Pancreas (tissue), 10 donors: Measurements from ENCODE around the gene TP63. TPM values are rescaled to one million over a fixed set of nuclear protein-coding genes. Genes with fewer than 3 reads are reported as not detected.

Source experiments
- ATAC-seq, 4 donors: fragments of 200-7000 bp; cut with Tn5 transposase; one replicate each; pipeline versions ENCODE4 v1.8.0 to v1.9.1; 2020; ENCODE audit warnings: mild to moderate bottlenecking in 4 of 4, moderate library complexity in 4 of 4
- DNase-seq, 6 donors: peaks; one replicate each; pipeline ENCODE4 v3.0.0-alpha.2; 2020
- FAIRE-seq: peaks from 2 replicates; lab custom pipeline; 2012; peaks lifted over from hg19 to GRCh38; lab: Jason Lieb, UNC
- H3K27ac ChIP-seq, 4 donors: fragments of 200-600 bp; sonication (generic); 1 replicate in 3 of 4; 2 replicates in 1 of 4; pipeline versions ENCODE4 v1.5.0 to v1.8.0; 2020
- H3K27me3 ChIP-seq, 4 donors: fragments of 200-600 bp; one replicate each; pipeline ENCODE4 v1.8.0; 2021
- H3K36me3 ChIP-seq, 3 donors: fragments of 200-600 bp; sonication (generic) in 1 of 3; one replicate each; pipeline versions ENCODE4 v1.5.0 to v1.8.0; 2020 to 2021
- H3K4me1 ChIP-seq, 3 donors: fragments of 200-600 bp; one replicate each; pipeline ENCODE4 v1.8.0; 2021
- H3K4me3 ChIP-seq, 4 donors: fragments of 200-600 bp; sonication (generic) in 2 of 4; one replicate each; pipeline versions ENCODE4 v1.5.0 to v1.8.0; 2020 to 2021
- H3K9me3 ChIP-seq, 4 donors: fragments of 200-600 bp; one replicate each; pipeline ENCODE4 v1.8.0; 2021
- CTCF ChIP-seq, 4 donors: fragments of 200-600 bp; sonication (generic) in 3 of 4; IDR thresholded peaks; one replicate each; pipeline versions ENCODE4 v1.5.0 to v1.8.0; 2021; ENCODE audit warnings: antibody characterized with exemption in 4 of 4
- WGBS, 2 donors: extraction: QIAGEN DNeasy Blood & Tissue Kit; methylation state at CpG; one replicate each; pipeline ENCODE4 v1.1.7; 2013; 5-methylcytosine and 5-hydroxymethylcytosine counted together
- intact Hi-C, 3 donors: fragments of 100-400 bp; cut with DNase I; formaldehyde crosslinking; loops; one replicate each; pipeline versions ENCODE4 v1.11.1 to v1.14.2; 2022
- polyA plus RNA-seq, 2 donors: library from polyadenylated mRNA; stranded (reverse); fragments of 200-250 nt; gene quantifications; one replicate each; pipeline ENCODE4 v1.2.3, GENCODE V29; 2013
- total RNA-seq, 6 donors: library from RNA; stranded (reverse); fragmentation: NEBNext Ultra II Directional in 4 of 6; extraction: Animal tissue kit (Norgen Biotek cat#: 25700) in 4 of 6; gene quantifications; one replicate each; pipeline versions ENCODE4 v1.2.1 to v1.2.4, GENCODE V29; 2021 to 2023
- donor health status: healthy with polysubstance abuse.
- donor health status: DM: no; HTN: no; CAD: no; lungs with moderate emphysema.
- donor health status: DM: no; HTN: no; CAD: no.
- donor health status: control.
- donor health status: control.
- donor health status: Bipolar disorder and iron deficiency.
- donor health status: DM: yes; HTN: yes; CAD: no.
- donor health status: DM: no; HTN: no; CAD: no.
- donor health status: DM: no; HTN: no; CAD: no.
- donor health status: DM: yes; HTN: yes; CAD: no.

TP63 gene
- total and polyA plus RNA-seq, 8 donors, result 0.02 to 0.47 (median 0.06) TPM; not detected in 3

DNA sequence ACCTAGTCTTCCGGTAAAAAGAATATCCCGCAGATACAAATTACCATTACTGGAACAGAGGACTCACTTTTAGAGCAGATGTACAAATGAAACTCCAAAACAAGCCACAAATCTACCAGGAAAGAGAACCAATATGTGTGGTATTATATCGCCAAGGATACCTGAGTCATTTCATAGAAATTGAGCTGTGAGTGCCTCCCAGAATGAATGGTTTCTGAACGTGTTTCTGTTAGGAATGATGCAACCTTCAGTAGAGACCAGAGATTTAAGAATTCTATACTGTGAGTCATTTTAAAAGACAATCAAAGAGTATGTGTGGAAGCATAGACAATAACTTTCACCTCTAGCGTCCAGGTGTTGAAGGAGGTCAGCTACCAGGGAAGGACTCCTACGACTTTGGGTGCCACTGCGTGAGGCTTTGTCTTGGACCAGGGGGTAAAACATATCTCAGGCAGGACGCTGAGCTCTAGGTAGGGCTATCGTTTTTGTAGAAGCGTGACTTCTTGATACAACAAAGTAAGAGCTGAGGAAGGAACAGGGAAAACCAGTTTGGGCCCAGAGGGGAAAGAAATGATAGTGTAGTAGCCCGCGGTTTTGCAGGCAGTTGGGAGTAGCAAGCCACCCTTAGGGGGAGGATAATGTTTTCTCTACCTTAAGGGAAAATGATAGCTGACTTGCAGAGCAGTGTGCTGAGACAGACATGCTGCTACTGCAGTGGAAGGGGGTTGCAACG lies 210.4 kb downstream of the TP63 start:
- DNase-seq, result no peak
- H3K36me3 ChIP-seq, result no peaks in the 10 kb centered on the region
- no peaks in the 10 kb centered on the region for H3K27me3 ChIP-seq
- no peak for FAIRE-seq
- 69 to 74% methylated on average over 13 of the region's 13 CpGs for WGBS, 2 donors
- H3K27ac ChIP-seq, result no peak overlapping the region
- no peaks in the 10 kb centered on the region for H3K9me3 ChIP-seq
- intact Hi-C loops, result no loop called here
- no peak for TF ChIP-seq CTCF (IDR thresholded peaks at IDR 0.05)
- ATAC-seq, result no peak
- no peak overlapping the region for H3K4me3 ChIP-seq
- H3K4me1 ChIP-seq, result no peaks in the 10 kb centered on the region

GRCh38 chr3:189842681-189843602 lies 211.8 kb downstream of the TP63 start:
- no peak for TF ChIP-seq CTCF (IDR thresholded peaks at IDR 0.05)
- Histone ChIP-seq H3K9me3 (no peaks in the 10 kb centered on the region), H3K27ac (no peak overlapping the region), H3K27me3 (no peaks in the 10 kb centered on the region), H3K4me1 (no peaks in the 10 kb centered on the region), H3K4me3 (no peak overlapping the region), H3K36me3 (no peaks in the 10 kb centered on the region)
- FAIRE-seq (no peak), ATAC-seq (peak in 3 of 4 donors; percentile 56 to 77 (median 63)), DNase-seq (peak in 1 of 6 donors; percentile 17)
- intact Hi-C loops, result no loop called here
- 55 to 59% methylated on average over 19 of the region's 19 CpGs for WGBS, 2 donors

- H3K9me3 ChIP-seq, result no peaks in the 10 kb centered on the region
- no peak for TF ChIP-seq CTCF (IDR thresholded peaks at IDR 0.05)
- H3K27ac ChIP-seq, result no peak overlapping the region
- H3K4me1 ChIP-seq, result no peaks in the 10 kb centered on the region
- intact Hi-C loops, result no loop called here
- WGBS, 2 donors, result 36 to 44% methylated on average over 3 of the region's 3 CpGs
- ATAC-seq (no peak), FAIRE-seq (no peak), DNase-seq (no peak)
- no peaks in the 10 kb centered on the region for H3K27me3 ChIP-seq
- H3K4me3 ChIP-seq, result no peak overlapping the region
- no peaks in the 10 kb centered on the region for H3K36me3 ChIP-seq
Measured at GRCh38 chr3:189845069-189845468, 213.9 kb downstream of the TP63 start.

- FAIRE-seq (no peak), ATAC-seq (no peak), DNase-seq (no peak)
- Histone ChIP-seq H3K36me3 (no peaks in the 10 kb centered on the region), H3K4me1 (no peaks in the 10 kb centered on the region), H3K4me3 (no peak overlapping the region), H3K9me3 (no peaks in the 10 kb centered on the region), H3K27ac (no peak overlapping the region), H3K27me3 (no peaks in the 10 kb centered on the region)
- intact Hi-C loops, result no loop called here
- WGBS, 2 donors, result 34 to 61% methylated on average over 1 of the region's 1 CpG
- TF ChIP-seq CTCF (IDR thresholded peaks at IDR 0.05), result no peak
Measured at GRCh38 chr3:189848395-189849040, 217.3 kb downstream of the TP63 start.
